A673 (cell line): ENCODE data around the gene APOF. TPM values are rescaled to one million over a fixed set of nuclear protein-coding genes. Genes with fewer than 3 reads are reported as not detected.
A peak's percentile ranks its signal among the peaks of the same experiment; 100 is the strongest.

Source experiments
- BruUV-seq: library from RNA; stranded (reverse); fragments of 400-500 nt; replicated peaks from 2 replicates; lab custom pipeline; 2021; lab: Mats Ljungman, UMichigan
- CTCF ChIA-PET: fragments of 300-600 bp; sonication (Branson Sonifier 250); formaldehyde crosslinking; loops from one replicate; lab custom pipeline; 2022; ENCODE audit warnings: antibody characterized with exemption; lab: Charles Lee
- POLR2A ChIA-PET: fragments of 300-600 bp; sonication (Branson Sonifier 250); formaldehyde crosslinking; loops from one replicate; lab custom pipeline; 2022; ENCODE audit warnings: antibody characterized with exemption; ENCODE audit not compliant: low non-redundant PET; lab: Charles Lee
- DNase-seq: peaks from one replicate; pipeline ENCODE4 v3.0.0-alpha.2; 2015; ENCODE audit warnings: low spot score
- H3K27ac ChIP-seq: fragments of 200-600 bp; sonication (generic); 2 replicates; pipeline ENCODE4 v1.5.1; 2016; ENCODE audit warnings: mixed run types, low read depth, mild to moderate bottlenecking, mixed read lengths, antibody characterized with exemption, low read length; ENCODE audit not compliant: poor library complexity, severe bottlenecking
- H3K27me3 ChIP-seq: fragments of 200-600 bp; sonication (generic); replicated peaks from 2 replicates; pipeline ENCODE4 v1.6.1; 2017; ENCODE audit warnings: mixed run types, low read depth, mild to moderate bottlenecking, mixed read lengths, antibody characterized with exemption, low read length; ENCODE audit not compliant: insufficient read depth, poor library complexity
- H3K36me3 ChIP-seq: fragments of 200-600 bp; sonication (generic); 2 replicates; pipeline ENCODE4 v1.6.1; 2016; ENCODE audit warnings: mixed run types, mild to moderate bottlenecking, mixed read lengths, antibody characterized with exemption, low read length; ENCODE audit not compliant: insufficient read depth, poor library complexity, severe bottlenecking
- H3K4me1 ChIP-seq: fragments of 200-600 bp; sonication (generic); 2 replicates; pipeline ENCODE4 v1.6.1; 2017; ENCODE audit warnings: mixed run types, mild to moderate bottlenecking, mixed read lengths, antibody characterized with exemption, low read length; ENCODE audit not compliant: insufficient read depth, poor library complexity, severe bottlenecking
- H3K4me3 ChIP-seq: fragments of 200-600 bp; sonication (generic); 2 replicates; pipeline ENCODE4 v1.5.1; 2016; ENCODE audit warnings: low read depth, mixed run types, mild to moderate bottlenecking, mixed read lengths, low read length; ENCODE audit not compliant: poor library complexity, severe bottlenecking
- H3K9me3 ChIP-seq: fragments of 200-600 bp; sonication (generic); 2 replicates; pipeline ENCODE4 v1.6.1; 2016; ENCODE audit warnings: mixed run types, low read depth, mild to moderate bottlenecking, mixed read lengths, antibody characterized with exemption, low read length; ENCODE audit not compliant: poor library complexity, severe bottlenecking
- EZH2 ChIP-seq: fragments of 200-600 bp; sonication (generic); IDR thresholded peaks from 2 replicates; pipeline ENCODE4 v1.6.1; 2017; ENCODE audit warnings: borderline replicate concordance, low read depth, mild to moderate bottlenecking, mixed read lengths, antibody characterized with exemption, low read length; ENCODE audit not compliant: poor library complexity, severe bottlenecking
- intact Hi-C: fragments of 100-400 bp; cut with micrococcal nuclease; formaldehyde crosslinking; loops from one replicate; pipeline ENCODE4 v1.10.0; 2022; ENCODE audit not compliant: unreplicated experiment
- total RNA-seq: library from RNA; stranded (reverse); gene quantifications from 2 replicates; pipeline ENCODE4 v1.2.3, GENCODE V29; 2021
- TF ChIP-seq, protein P1 (sequence below): fragments of 300-800, 200-600 bp; sonication (generic); conservative IDR thresholded peaks from 2 replicates; pipeline ENCODE4 v1.5.1; 2017; ENCODE audit warnings: low read depth, mild to moderate bottlenecking, antibody characterized with exemption, low read length, moderate library complexity, mixed read lengths

The APOF gene
- total RNA-seq, 1 experiment from 2014 or later = not detected

DNA sequence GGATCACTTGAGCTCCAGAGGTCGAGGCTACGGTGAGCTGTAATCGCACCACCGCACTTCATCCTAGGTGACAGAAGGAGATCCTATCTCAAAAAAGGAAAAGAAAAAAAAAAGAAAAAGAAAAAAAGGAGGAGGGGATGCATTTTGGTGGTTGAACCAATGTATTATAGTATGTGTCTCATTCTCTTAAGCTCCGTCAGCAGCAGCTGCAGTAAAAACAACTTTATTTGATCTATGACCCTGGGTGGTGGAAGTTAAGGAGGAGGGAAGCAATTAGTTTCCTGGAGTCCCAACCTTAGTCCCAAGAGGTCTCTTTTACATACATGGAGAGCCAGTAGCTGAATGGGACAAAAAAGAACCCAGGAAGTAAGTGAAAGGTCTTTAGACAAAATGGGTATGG lies 26.8 kb upstream of the APOF start:
- BruUV-seq = no TSS peak
- DNase-seq = no peak
- POLR2A ChIA-PET = no interaction called here
- Histone ChIP-seq H3K27ac (no peak overlapping the region), H3K36me3 (no peaks in the 10 kb centered on the region), H3K4me1 (peaks cover 6% of the 10 kb centered on the region), H3K27me3 (no peaks in the 10 kb centered on the region), H3K4me3 (no peak overlapping the region), H3K9me3 (peaks cover 4% of the 10 kb centered on the region)
- intact Hi-C loops = no loop called here
- TF ChIP-seq EZH2 = no peak
- TF ChIP-seq, protein P1, sequence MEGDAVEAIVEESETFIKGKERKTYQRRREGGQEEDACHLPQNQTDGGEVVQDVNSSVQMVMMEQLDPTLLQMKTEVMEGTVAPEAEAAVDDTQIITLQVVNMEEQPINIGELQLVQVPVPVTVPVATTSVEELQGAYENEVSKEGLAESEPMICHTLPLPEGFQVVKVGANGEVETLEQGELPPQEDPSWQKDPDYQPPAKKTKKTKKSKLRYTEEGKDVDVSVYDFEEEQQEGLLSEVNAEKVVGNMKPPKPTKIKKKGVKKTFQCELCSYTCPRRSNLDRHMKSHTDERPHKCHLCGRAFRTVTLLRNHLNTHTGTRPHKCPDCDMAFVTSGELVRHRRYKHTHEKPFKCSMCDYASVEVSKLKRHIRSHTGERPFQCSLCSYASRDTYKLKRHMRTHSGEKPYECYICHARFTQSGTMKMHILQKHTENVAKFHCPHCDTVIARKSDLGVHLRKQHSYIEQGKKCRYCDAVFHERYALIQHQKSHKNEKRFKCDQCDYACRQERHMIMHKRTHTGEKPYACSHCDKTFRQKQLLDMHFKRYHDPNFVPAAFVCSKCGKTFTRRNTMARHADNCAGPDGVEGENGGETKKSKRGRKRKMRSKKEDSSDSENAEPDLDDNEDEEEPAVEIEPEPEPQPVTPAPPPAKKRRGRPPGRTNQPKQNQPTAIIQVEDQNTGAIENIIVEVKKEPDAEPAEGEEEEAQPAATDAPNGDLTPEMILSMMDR = no peak
- CTCF ChIA-PET = no interaction called here

DNA sequence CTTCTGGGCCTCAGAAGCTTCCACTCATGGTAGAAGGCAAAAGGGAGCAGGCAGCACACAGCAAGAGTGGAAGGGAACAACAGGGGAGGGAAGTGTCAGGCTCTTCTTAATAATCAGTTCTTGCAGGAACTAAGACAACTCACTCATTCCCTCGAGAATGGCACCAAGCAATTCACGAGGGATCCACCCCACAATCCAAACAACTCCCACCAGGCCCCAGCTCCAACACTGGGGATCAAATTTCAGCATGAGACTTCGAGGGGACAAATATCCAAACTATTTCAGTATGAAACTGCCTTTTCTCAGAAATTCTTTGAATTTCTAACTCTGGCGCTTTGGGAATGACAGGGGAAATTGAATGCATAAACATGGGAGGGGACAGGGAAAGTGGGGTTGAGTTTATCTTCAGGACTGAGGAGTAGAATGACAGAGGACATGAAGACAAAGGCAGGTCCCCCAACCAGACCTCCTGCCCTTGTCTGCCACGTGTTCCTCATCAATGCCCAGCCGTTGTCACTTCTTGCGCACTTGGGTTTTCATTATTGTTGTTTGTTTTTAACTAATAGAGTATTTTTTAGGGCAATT lies 24.6 kb upstream of the APOF start:
- Histone ChIP-seq H3K4me1 (peaks cover 6% of the 10 kb centered on the region), H3K36me3 (no peaks in the 10 kb centered on the region), H3K4me3 (no peak overlapping the region), H3K27me3 (no peaks in the 10 kb centered on the region), H3K9me3 (no peaks in the 10 kb centered on the region), H3K27ac (no peak overlapping the region)
- TF ChIP-seq EZH2 = no peak
- TF ChIP-seq, protein P1 = no peak
- BruUV-seq = no TSS peak
- CTCF ChIA-PET = no interaction called here
- POLR2A ChIA-PET = no interaction called here
- intact Hi-C loops = no loop called here
- DNase-seq = peak; percentile 30

DNA sequence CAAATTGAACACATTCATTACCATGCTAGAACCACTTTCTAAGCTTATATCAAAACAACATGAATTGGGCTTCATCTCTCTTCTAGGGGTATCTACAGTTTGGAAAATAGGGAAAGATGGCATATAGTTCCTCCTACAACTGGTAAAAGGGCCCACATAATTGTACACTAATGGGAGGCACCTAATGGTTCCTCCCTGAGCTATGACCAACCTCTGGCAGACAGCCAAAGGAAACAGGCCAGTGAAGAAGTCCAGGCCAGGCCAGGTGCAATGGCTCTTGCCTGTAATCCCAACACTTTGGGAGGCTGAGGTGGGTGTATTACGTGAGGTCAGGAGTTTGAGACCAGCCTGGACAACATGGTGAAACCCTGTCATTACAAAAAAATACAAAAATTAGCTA lies 23.2 kb upstream of the APOF start:
- Histone ChIP-seq H3K9me3 (no peaks in the 10 kb centered on the region), H3K27ac (no peak overlapping the region), H3K4me3 (no peak overlapping the region), H3K4me1 (peaks cover 6% of the 10 kb centered on the region), H3K27me3 (no peaks in the 10 kb centered on the region), H3K36me3 (no peaks in the 10 kb centered on the region)
- TF ChIP-seq, protein P1 = no peak
- no peak for TF ChIP-seq EZH2
- ChIA-PET CTCF (no interaction called here), POLR2A (no interaction called here)
- BruUV-seq = no TSS peak
- intact Hi-C loops = no loop called here
- DNase-seq = no peak
